GM12875 (cell line): ENCODE results near the gene MCEE.

Experiments
- H3K4me3 ChIP-seq: one replicate; pipeline ENCODE4 v1.5.1; 2011; ENCODE audit warnings: low read depth, low read length, control low read depth
- TF ChIP-seq, protein P1 (sequence below): IDR thresholded peaks from 2 replicates; pipeline ENCODE4 v1.5.1; 2011; ENCODE audit warnings: low read depth, mild to moderate bottlenecking, control low read depth, inconsistent platforms, low read length, moderate library complexity, borderline replicate concordance; ENCODE audit not compliant: insufficient read depth

MCEE gene

GRCh38 chr2:71126957-71127356 is 3.1 kb downstream of the MCEE start:
- TF ChIP-seq, protein P1, sequence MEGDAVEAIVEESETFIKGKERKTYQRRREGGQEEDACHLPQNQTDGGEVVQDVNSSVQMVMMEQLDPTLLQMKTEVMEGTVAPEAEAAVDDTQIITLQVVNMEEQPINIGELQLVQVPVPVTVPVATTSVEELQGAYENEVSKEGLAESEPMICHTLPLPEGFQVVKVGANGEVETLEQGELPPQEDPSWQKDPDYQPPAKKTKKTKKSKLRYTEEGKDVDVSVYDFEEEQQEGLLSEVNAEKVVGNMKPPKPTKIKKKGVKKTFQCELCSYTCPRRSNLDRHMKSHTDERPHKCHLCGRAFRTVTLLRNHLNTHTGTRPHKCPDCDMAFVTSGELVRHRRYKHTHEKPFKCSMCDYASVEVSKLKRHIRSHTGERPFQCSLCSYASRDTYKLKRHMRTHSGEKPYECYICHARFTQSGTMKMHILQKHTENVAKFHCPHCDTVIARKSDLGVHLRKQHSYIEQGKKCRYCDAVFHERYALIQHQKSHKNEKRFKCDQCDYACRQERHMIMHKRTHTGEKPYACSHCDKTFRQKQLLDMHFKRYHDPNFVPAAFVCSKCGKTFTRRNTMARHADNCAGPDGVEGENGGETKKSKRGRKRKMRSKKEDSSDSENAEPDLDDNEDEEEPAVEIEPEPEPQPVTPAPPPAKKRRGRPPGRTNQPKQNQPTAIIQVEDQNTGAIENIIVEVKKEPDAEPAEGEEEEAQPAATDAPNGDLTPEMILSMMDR, result no peak
- H3K4me3 ChIP-seq, result no peak overlapping the region

DNA sequence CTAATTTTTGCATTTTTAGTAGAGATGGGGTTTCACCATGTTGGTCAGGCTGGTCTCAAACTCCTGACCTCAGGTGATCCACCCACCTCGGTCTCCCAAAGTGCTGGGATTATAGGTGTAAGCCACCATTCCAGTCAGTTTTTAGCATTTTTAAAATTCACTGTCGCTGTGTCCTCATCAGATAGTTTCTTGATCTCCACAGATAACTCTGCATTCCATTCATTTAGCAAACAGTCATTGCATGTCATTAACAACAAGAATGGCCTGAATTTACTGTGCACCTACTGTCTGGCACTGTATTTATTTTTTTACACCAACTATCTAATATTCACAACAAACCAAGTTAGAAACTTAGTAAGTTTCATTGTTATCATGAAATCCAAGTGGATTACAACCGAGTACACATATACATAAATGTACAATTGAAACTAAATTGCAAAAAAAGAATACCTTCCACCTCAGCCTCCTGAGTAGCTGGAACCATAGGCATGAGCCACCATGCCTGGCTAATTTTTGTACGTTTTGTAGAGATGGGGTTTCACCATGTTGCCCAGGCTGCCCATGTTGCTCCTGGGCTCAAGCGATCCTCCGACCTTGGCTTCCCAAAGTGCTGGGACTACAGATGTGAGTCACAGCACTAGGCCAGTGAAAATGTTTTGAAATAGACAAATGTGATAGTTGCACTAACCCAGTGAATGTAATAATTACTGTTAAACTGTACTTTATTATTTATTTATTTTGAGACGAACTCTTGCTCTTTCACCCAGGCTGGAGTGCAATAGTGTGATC is 4.3 kb downstream of the MCEE start:
- no peak overlapping the region for H3K4me3 ChIP-seq
- TF ChIP-seq, protein P1, result no peak

DNA sequence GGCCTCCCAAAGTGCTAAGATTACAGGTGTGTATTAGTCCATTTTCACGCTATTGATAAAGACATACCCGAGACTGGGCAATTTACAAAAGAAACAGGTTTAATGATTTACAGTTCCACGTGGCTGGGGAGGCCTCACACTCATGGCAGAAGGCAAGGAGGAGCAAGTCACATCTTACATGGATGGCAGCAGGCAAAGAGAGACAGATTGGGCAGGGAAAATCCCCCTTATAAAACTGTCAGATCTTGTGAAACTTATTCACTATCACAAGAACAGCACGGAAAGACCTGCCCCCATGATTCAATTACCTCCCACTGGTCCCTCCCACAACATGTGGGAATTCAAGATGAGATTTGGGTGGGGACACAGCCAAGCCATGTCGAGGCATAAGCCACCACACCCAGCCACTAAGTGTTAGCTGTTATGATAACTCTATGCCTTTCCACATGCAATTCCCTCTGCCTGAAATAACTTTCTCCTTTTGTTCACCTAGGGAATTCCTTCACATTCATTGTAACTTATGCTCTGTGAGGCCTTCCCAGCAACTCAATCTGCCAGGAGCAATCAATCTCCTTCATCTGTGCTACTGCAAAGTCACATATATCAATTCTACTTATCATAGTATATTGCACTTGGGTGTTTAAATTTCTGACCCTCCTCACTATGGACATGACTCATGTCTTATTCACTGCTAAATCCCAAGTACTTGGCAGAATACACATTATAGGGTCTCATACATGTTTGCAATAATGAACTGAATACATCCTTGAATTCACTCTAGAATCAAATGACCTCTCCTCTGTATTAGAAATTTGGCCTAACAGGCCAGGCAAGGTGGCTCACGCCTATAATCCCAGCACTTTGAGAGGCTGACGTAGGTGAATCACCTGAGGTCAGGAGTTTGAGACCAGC is 7.4 kb downstream of the MCEE start:
- TF ChIP-seq, protein P1, result no peak
- H3K4me3 ChIP-seq, result no peak overlapping the region

GRCh38 chr2:71121479-71121878 is 8.6 kb downstream of the MCEE start:
- TF ChIP-seq, protein P1, result no peak
- no peak overlapping the region for H3K4me3 ChIP-seq

DNA sequence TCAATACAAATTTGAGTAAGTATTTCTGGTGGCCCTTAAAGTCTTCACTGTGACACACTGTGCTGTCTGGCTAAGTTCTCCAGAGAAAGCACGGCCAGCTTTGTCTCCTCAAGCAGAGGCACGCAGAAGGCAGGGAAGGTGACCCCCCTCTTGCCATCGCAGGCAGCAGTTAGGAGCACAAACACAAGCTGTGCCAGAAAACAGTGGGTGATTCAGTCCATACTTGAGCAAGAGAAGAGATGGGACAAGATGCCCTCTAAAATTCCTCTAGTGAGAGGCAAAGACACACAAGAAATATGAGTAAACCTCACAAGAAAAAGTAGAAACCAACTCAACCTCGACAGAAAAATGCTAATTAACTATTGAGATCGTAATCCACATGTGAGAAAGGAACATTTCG is 9.8 kb downstream of the MCEE start:
- TF ChIP-seq, protein P1, result no peak
- no peak overlapping the region for H3K4me3 ChIP-seq

- TF ChIP-seq, protein P1, result no peak
- H3K4me3 ChIP-seq, result no peak overlapping the region
These were observed 13.0 kb downstream of the MCEE start for GRCh38 chr2:71117063-71117462.
